HG03039 (cell line): Measurements from ENCODE around the gene RRAGD.
"Not testable (repeated sequence)": the region's sequence is repeated elsewhere in the genome, so short reads cannot be mapped to it uniquely, and the experiment has no call there.

Source experiments
- ATAC-seq: cut with Tn5 transposase; IDR thresholded peaks from one replicate; pipeline ENCODE4 v1.9.1; 2021; ENCODE audit warnings: mild to moderate bottlenecking, moderate library complexity; ENCODE audit not compliant: unreplicated experiment

Gene RRAGD

GRCh38 chr6:89413006-89413400, 930 bp upstream of the RRAGD start:
- no peak for ATAC-seq

- ATAC-seq: peak; percentile 34
Observed at GRCh38 chr6:89411145-89412070, 665 bp downstream of the RRAGD start.

- no peak for ATAC-seq
Observed at GRCh38 chr6:89410788-89411144, 1.3 kb downstream of the RRAGD start.

GRCh38 chr6:89410231-89410761, 1.8 kb downstream of the RRAGD start:
- ATAC-seq: no peak

GRCh38 chr6:89409461-89410035, 2.5 kb downstream of the RRAGD start:
- ATAC-seq: no peak

- ATAC-seq: no peak
Observed at GRCh38 chr6:89406141-89406540, 5.9 kb downstream of the RRAGD start.

- ATAC-seq: no peak
Observed at GRCh38 chr6:89404512-89404911, 7.6 kb downstream of the RRAGD start.

- ATAC-seq: no peak
Observed at GRCh38 chr6:89402776-89403175, 9.3 kb downstream of the RRAGD start.

GRCh38 chr6:89400912-89401399, 11.1 kb downstream of the RRAGD start:
- ATAC-seq: no peak

GRCh38 chr6:89400050-89400449, 12.0 kb downstream of the RRAGD start:
- no peak for ATAC-seq

GRCh38 chr6:89398762-89399525, 13.1 kb downstream of the RRAGD start:
- ATAC-seq: no peak

GRCh38 chr6:89397884-89398283, 14.2 kb downstream of the RRAGD start:
- ATAC-seq: not testable (repeated sequence)

- ATAC-seq: no peak
Observed at GRCh38 chr6:89393659-89394058, 18.4 kb downstream of the RRAGD start.

- ATAC-seq: no peak
Observed at GRCh38 chr6:89392823-89393222, 19.2 kb downstream of the RRAGD start.

- ATAC-seq: no peak
Observed at GRCh38 chr6:89388846-89389245, 23.2 kb downstream of the RRAGD start.

- ATAC-seq: peak; percentile 87
Observed at GRCh38 chr6:89387516-89388201, 24.4 kb downstream of the RRAGD start.

GRCh38 chr6:89386917-89387491, 25.1 kb downstream of the RRAGD start:
- ATAC-seq: peak; percentile 15

GRCh38 chr6:89385846-89386245, 26.2 kb downstream of the RRAGD start:
- no peak for ATAC-seq

- ATAC-seq: peak; percentile 46
Observed at GRCh38 chr6:89385156-89385667, 26.9 kb downstream of the RRAGD start.

GRCh38 chr6:89381031-89381430, 31.0 kb downstream of the RRAGD start:
- no peak for ATAC-seq
